Measurements from ENCODE around the gene NT5M.

DNA sequence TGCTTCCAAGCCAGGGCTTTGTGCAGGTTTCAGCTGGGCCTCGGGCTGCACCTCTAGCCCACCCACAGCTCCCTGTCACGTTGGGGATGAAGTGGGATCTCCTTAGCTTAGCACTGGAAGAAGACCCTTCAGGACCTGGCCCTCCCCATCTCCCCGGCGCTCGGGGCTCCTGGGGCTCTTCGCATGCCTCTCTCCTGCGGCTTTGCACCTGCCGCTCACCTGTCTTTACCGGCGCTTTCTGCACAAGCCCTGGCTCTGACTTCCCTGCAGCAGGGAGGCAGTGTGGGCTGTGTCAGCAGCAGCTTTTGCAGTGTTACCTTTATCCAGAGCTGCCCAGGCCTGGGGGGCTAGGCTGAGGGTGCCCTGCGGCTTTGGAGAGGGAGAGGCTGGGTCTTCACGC is 52.3 kb downstream of the NT5M start:
- TF ChIP-seq ISL1 (CRISPR knock-in tag; IDR thresholded peaks at IDR 0.05) (no peak), ZC3H10 (CRISPR knock-in tag; IDR thresholded peaks at IDR 0.05) (no peak), CSDC2 (CRISPR knock-in tag; IDR thresholded peaks at IDR 0.05) (no peak), ZNF565 (CRISPR knock-in tag; conservative IDR thresholded peaks at IDR 0.05; ENCODE audit: low read depth) (no peak), TCF4 (CRISPR knock-in tag; IDR thresholded peaks at IDR 0.05; ENCODE audit: borderline replicate concordance) (no peak), TOX (CRISPR knock-in tag; IDR thresholded peaks at IDR 0.05; ENCODE audit: borderline replicate concordance) (no peak), ZFP30 (CRISPR knock-in tag; IDR thresholded peaks at IDR 0.05) (no peak)

Data from SK-N-SH treated with all-trans-retinoic acid at 6 μM for 48 hours (cell line).